AG09319 (cell line): ENCODE results near the gene KIF1B.
A peak's percentile ranks its signal among the peaks of the same experiment; 100 is the strongest.

Source experiments
- DNase-seq: peaks from one replicate; pipeline ENCODE4 v3.0.0-alpha.2; 2010; ENCODE audit warnings: low read depth; ENCODE audit errors: extremely low read depth
- TF ChIP-seq, protein P1 (sequence below): IDR thresholded peaks from 2 replicates; pipeline ENCODE4 v1.5.1; 2011; ENCODE audit warnings: low read depth, mild to moderate bottlenecking, inconsistent platforms, low read length, moderate library complexity

Gene KIF1B

GRCh38 chr1:10267319-10267718 is 56.9 kb downstream of the KIF1B start:
- no peak for DNase-seq
- TF ChIP-seq, protein P1, sequence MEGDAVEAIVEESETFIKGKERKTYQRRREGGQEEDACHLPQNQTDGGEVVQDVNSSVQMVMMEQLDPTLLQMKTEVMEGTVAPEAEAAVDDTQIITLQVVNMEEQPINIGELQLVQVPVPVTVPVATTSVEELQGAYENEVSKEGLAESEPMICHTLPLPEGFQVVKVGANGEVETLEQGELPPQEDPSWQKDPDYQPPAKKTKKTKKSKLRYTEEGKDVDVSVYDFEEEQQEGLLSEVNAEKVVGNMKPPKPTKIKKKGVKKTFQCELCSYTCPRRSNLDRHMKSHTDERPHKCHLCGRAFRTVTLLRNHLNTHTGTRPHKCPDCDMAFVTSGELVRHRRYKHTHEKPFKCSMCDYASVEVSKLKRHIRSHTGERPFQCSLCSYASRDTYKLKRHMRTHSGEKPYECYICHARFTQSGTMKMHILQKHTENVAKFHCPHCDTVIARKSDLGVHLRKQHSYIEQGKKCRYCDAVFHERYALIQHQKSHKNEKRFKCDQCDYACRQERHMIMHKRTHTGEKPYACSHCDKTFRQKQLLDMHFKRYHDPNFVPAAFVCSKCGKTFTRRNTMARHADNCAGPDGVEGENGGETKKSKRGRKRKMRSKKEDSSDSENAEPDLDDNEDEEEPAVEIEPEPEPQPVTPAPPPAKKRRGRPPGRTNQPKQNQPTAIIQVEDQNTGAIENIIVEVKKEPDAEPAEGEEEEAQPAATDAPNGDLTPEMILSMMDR = no peak

GRCh38 chr1:10267921-10268320 is 57.6 kb downstream of the KIF1B start:
- no peak for DNase-seq
- TF ChIP-seq, protein P1 = no peak

DNA sequence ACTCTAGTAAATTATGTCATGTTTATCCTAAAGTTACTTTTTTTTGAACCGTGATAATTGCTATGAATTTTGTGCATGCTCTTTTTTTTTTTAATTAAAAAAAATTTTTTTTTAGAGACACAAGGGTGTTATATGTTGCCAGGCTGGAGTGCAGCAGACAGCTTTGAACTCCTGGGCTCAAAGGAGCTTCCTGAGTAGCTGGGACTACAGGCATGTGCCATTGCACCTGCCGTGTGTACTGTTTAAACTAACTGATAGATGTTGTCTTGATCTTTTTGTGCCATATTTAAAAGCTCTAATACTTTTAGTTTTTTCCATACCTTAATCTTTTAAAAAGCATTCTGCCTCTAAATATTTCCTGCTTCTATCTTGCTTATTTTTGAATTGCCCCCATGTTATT is 60.7 kb downstream of the KIF1B start:
- TF ChIP-seq, protein P1 = no peak
- no peak for DNase-seq

DNA sequence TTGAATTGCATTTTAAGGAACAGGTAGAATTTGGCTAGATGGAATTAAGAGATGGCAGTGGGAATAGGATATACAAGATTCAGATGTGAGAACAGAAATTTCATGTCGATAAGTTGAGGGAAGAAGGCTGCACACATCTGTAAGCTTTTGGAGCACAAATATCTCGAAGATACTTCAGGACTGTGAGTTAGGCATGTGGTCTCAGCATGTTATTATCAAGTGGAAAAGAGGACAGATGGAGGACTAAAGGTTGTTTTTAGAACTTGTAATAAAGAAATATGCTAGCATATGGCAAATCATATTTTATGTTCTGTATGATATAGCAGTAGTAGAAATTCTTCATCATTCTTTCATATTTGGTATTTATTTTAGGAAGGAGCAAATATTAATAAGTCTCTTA is 61.5 kb downstream of the KIF1B start:
- no peak for DNase-seq
- TF ChIP-seq, protein P1 = no peak

DNA sequence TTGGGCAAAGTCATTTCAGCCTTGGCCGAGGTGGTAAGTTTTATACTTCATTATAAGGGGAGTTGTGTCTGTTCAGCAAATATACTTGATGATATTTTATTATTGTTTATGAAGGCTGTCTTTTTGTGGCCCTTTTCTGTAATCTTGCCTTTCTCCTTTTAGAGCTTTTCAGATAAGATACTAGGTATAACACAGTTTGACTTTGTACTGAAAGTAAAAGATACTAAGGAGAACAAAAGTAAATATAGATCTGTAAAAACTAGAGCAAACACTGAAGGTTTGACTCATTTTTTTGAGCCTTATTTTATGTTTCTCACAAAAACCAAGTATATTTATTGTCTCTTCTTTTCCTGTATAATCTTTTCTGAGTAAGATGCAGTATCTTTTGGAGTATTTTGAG is 61.9 kb downstream of the KIF1B start:
- TF ChIP-seq, protein P1 = no peak
- DNase-seq = no peak

DNA sequence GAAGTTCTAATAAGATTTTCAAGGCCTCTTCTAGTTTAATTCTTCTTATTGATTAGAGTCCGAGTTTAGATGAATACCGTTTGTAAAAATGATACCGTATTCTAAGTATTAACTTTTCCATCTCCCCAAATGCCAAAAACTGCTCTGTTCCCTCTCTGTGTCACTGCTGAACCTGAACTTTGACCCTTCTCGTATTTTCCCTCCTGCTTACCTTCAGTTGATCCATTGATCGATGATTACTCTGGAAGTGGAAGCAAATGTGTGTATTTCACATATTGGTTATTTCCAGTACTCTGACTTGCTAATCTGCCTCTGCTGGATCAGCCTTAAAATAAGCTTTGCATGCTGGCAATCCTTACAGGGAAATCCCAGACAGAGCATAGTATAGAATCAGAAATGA is 68.5 kb downstream of the KIF1B start:
- TF ChIP-seq, protein P1 = no peak

GRCh38 chr1:10280439-10281350 is 70.3 kb downstream of the KIF1B start:
- TF ChIP-seq, protein P1 = no peak
- DNase-seq = peak; percentile 12

More for the DNA sequence above, 68.5 kb downstream of the KIF1B start:
- DNase-seq = no peak
